DND-41 (cell line): ENCODE results near the gene ATXN7L1.

Experiments used
- ATAC-seq: fragments of 200-7000 bp; cut with Tn5 transposase; 3 replicates; pipeline ENCODE4 v1.9.1; 2021; ENCODE audit warnings: low read depth; ENCODE audit not compliant: insufficient read depth
- DNase-seq: peaks from one replicate; pipeline ENCODE4 v3.0.0-alpha.2; 2020
- H2AFZ ChIP-seq: 2 replicates; pipeline ENCODE4 v1.6.0; 2012; ENCODE audit warnings: low read depth, low read length
- H3K27ac ChIP-seq: 2 replicates; pipeline ENCODE4 v1.5.1; 2012; ENCODE audit warnings: low read length, inconsistent platforms
- H3K27me3 ChIP-seq: fragments of 200-600 bp; sonication (generic); 2 replicates; pipeline ENCODE4 v1.6.0; 2012; ENCODE audit warnings: low read length, mild to moderate bottlenecking, inconsistent platforms; ENCODE audit not compliant: insufficient read depth, poor library complexity
- H3K36me3 ChIP-seq: 2 replicates; pipeline ENCODE4 v1.5.1; 2012; ENCODE audit warnings: low read length, inconsistent platforms; ENCODE audit not compliant: insufficient read depth
- H3K4me1 ChIP-seq: 2 replicates; pipeline ENCODE4 v1.5.1; 2012; ENCODE audit warnings: mild to moderate bottlenecking, low read length; ENCODE audit not compliant: insufficient read depth
- H3K4me2 ChIP-seq: 2 replicates; pipeline ENCODE4 v1.6.0; 2012; ENCODE audit warnings: mild to moderate bottlenecking, moderate library complexity, low read length, inconsistent platforms; ENCODE audit not compliant: insufficient read depth
- H3K4me3 ChIP-seq, 2 experiments: fragments of 200-600 bp in 1 of 2; shearing (Covaris generic) in 1 of 2; 2 replicates each; pipeline ENCODE4 v1.5.1; 2012 to 2016; ENCODE audit warnings: inconsistent platforms in 2 of 2, low read length in 2 of 2, mild to moderate bottlenecking in 2 of 2, low read depth in 1 of 2, moderate library complexity in 1 of 2
- H3K79me2 ChIP-seq: 2 replicates; pipeline ENCODE4 v1.6.0; 2012; ENCODE audit warnings: low read length, inconsistent platforms; ENCODE audit not compliant: insufficient read depth
- H3K9ac ChIP-seq: 2 replicates; pipeline ENCODE4 v1.6.0; 2012; ENCODE audit warnings: low read depth, mild to moderate bottlenecking, inconsistent platforms, low read length, moderate library complexity
- H3K9me3 ChIP-seq: 2 replicates; pipeline ENCODE4 v1.5.1; 2012; ENCODE audit warnings: low read length, moderate library complexity, mild to moderate bottlenecking, inconsistent platforms; ENCODE audit not compliant: insufficient read depth, severe bottlenecking
- H4K20me1 ChIP-seq: 2 replicates; pipeline ENCODE4 v1.6.0; 2012; ENCODE audit warnings: low read length; ENCODE audit not compliant: insufficient read depth
- EZH2 ChIP-seq: IDR thresholded peaks from 3 replicates; pipeline ENCODE4 v1.6.1; 2012; ENCODE audit warnings: borderline replicate concordance, low read depth, mild to moderate bottlenecking, moderate library complexity, low read length, inconsistent platforms; ENCODE audit not compliant: severe bottlenecking
- TF ChIP-seq, protein P1 (sequence below): IDR thresholded peaks from 2 replicates; pipeline ENCODE4 v1.5.1; 2012; ENCODE audit warnings: borderline replicate concordance, low read length, moderate library complexity, mild to moderate bottlenecking; ENCODE audit not compliant: poor library complexity, severe bottlenecking; ENCODE audit errors: extremely low read depth

Gene ATXN7L1

GRCh38 chr7:105580022-105580740 is 296.2 kb downstream of the ATXN7L1 start:
- no peak for DNase-seq

GRCh38 chr7:105578496-105578895 is 297.9 kb downstream of the ATXN7L1 start:
- Histone ChIP-seq H3K4me3 (no peak overlapping the region), H3K36me3 (no peaks in the 10 kb centered on the region), H2AFZ (no peak overlapping the region), H4K20me1 (no peaks in the 10 kb centered on the region), H3K9me3 (no peaks in the 10 kb centered on the region), H3K27me3 (no peaks in the 10 kb centered on the region), H3K4me1 (no peaks in the 10 kb centered on the region), H3K27ac (no peak overlapping the region), H3K9ac (no peak overlapping the region), H3K4me2 (no peak overlapping the region), H3K79me2 (no peaks in the 10 kb centered on the region)
- no peak for DNase-seq
- no peak for ATAC-seq
- no peak for TF ChIP-seq EZH2
- TF ChIP-seq, protein P1, sequence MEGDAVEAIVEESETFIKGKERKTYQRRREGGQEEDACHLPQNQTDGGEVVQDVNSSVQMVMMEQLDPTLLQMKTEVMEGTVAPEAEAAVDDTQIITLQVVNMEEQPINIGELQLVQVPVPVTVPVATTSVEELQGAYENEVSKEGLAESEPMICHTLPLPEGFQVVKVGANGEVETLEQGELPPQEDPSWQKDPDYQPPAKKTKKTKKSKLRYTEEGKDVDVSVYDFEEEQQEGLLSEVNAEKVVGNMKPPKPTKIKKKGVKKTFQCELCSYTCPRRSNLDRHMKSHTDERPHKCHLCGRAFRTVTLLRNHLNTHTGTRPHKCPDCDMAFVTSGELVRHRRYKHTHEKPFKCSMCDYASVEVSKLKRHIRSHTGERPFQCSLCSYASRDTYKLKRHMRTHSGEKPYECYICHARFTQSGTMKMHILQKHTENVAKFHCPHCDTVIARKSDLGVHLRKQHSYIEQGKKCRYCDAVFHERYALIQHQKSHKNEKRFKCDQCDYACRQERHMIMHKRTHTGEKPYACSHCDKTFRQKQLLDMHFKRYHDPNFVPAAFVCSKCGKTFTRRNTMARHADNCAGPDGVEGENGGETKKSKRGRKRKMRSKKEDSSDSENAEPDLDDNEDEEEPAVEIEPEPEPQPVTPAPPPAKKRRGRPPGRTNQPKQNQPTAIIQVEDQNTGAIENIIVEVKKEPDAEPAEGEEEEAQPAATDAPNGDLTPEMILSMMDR, result no peak

More at GRCh38 chr7:105580022-105580740, 296.2 kb downstream of the ATXN7L1 start:
- H2AFZ ChIP-seq, result no peak overlapping the region
- H3K4me3 ChIP-seq, result no peak overlapping the region
- H4K20me1 ChIP-seq, result no peaks in the 10 kb centered on the region
- H3K27me3 ChIP-seq, result no peaks in the 10 kb centered on the region
- H3K79me2 ChIP-seq, result no peaks in the 10 kb centered on the region
- no peaks in the 10 kb centered on the region for H3K4me1 ChIP-seq
- H3K27ac ChIP-seq, result no peak overlapping the region
- no peak overlapping the region for H3K9ac ChIP-seq
- no peaks in the 10 kb centered on the region for H3K9me3 ChIP-seq
- no peaks in the 10 kb centered on the region for H3K36me3 ChIP-seq
- no peak for TF ChIP-seq EZH2
- no peak for ATAC-seq
- H3K4me2 ChIP-seq, result no peak overlapping the region

GRCh38 chr7:105577251-105577650 is 299.1 kb downstream of the ATXN7L1 start:
- H3K4me1 ChIP-seq, result no peaks in the 10 kb centered on the region
- H3K4me2 ChIP-seq, result no peak overlapping the region
- DNase-seq, result no peak
- no peak overlapping the region for H3K9ac ChIP-seq
- no peak for ATAC-seq
- no peaks in the 10 kb centered on the region for H3K27me3 ChIP-seq
- no peaks in the 10 kb centered on the region for H3K9me3 ChIP-seq
- no peak overlapping the region for H3K27ac ChIP-seq
- H2AFZ ChIP-seq, result no peak overlapping the region
- H3K36me3 ChIP-seq, result no peaks in the 10 kb centered on the region
- no peak overlapping the region for H3K4me3 ChIP-seq
- no peaks in the 10 kb centered on the region for H3K79me2 ChIP-seq
- H4K20me1 ChIP-seq, result no peaks in the 10 kb centered on the region
- no peak for TF ChIP-seq EZH2
- TF ChIP-seq, protein P1, result no peak

GRCh38 chr7:105571891-105572290 is 304.5 kb downstream of the ATXN7L1 start:
- DNase-seq, result no peak
- no peak for TF ChIP-seq EZH2
- TF ChIP-seq, protein P1, result no peak

More at GRCh38 chr7:105571891-105572290, 304.5 kb downstream of the ATXN7L1 start:
- no peaks in the 10 kb centered on the region for H4K20me1 ChIP-seq
- H3K4me2 ChIP-seq, result no peak overlapping the region
- H3K79me2 ChIP-seq, result no peaks in the 10 kb centered on the region
- H3K27me3 ChIP-seq, result no peaks in the 10 kb centered on the region
- peaks cover 12% of the 10 kb centered on the region for H3K36me3 ChIP-seq
- no peak for ATAC-seq
- H3K4me1 ChIP-seq, result no peaks in the 10 kb centered on the region
- H3K27ac ChIP-seq, result no peak overlapping the region
- H3K9me3 ChIP-seq, result no peaks in the 10 kb centered on the region
- H3K4me3 ChIP-seq, result no peak overlapping the region
- no peak overlapping the region for H3K9ac ChIP-seq
- H2AFZ ChIP-seq, result no peak overlapping the region
